ENCODE data around the gene CACNG3. TPM values are rescaled to one million over a fixed set of nuclear protein-coding genes. Genes with fewer than 3 reads are reported as not detected.

Gene CACNG3
- total and polyA plus RNA-seq, 2 donors (not counting 3 experiments of a cell fraction or from before 2014, with no cell fraction given): not detected

- Histone ChIP-seq H3K79me2 (ENCODE audit: control insufficient read depth, insufficient read depth, low read length) (no peaks in the 10 kb centered on the region), H3K36me3 (ENCODE audit: control insufficient read depth in 2 of 2, extremely low read depth in 1 of 2, insufficient read depth in 2 of 2, low read length in 2 of 2) (no peaks in the 10 kb centered on the region), H4K20me1 (replicated peaks; ENCODE audit: control insufficient read depth, extremely low read depth, insufficient read depth, low read length) (no peaks in the 10 kb centered on the region), H3K27me3 (ENCODE audit: control insufficient read depth in 2 of 2, insufficient read depth in 2 of 2, low read length in 2 of 2) (no peaks in the 10 kb centered on the region), H3K4me2 (ENCODE audit: insufficient read depth, low read length) (no peak overlapping the region), H3K9me3 (replicated peaks; ENCODE audit: control insufficient read depth, insufficient read depth, low read length) (no peaks in the 10 kb centered on the region), H3K9me1 (replicated peaks; ENCODE audit: control insufficient read depth, extremely low read depth, insufficient read depth, low read length) (no peaks in the 10 kb centered on the region), H3K27ac (ENCODE audit: insufficient read depth, low read depth, low read length) (no peak overlapping the region), H3K4me3 (replicated peaks in 1 of 3; ENCODE audit: insufficient read depth in 1 of 3, low read depth in 1 of 3, low read length in 3 of 3) (no peak overlapping the region), H3K9ac (replicated peaks; ENCODE audit: extremely low read depth, insufficient read depth, low read length) (no peak overlapping the region), H3K4me1 (ENCODE audit: control insufficient read depth, extremely low read depth, insufficient read depth, low read length) (no peaks in the 10 kb centered on the region), H2AFZ (ENCODE audit: low read depth, low read length) (no peak overlapping the region)
- DNase-seq (ENCODE audit: low read depth, low spot score) (no peak), FAIRE-seq (no peak)
- ChIA-PET CTCF (interaction anchor here (0.9 to 2.0 kb wide), 4 partner anchors 16 to 138 kb away, joined by 3 to 9 read pairs (median 6); no protein-coding TSS in a partner anchor), POLR2A (no interaction called here)
- BruUV-seq (replicated peaks): no TSS peak
- intact Hi-C loops (cut with micrococcal nuclease) (no loop called here), dilution Hi-C loops (cut with MboI; ENCODE audit: extremely low pct_ligation_motif_present, low sequenced_read_pairs) (no loop called here)
- no peak for TF ChIP-seq MYC (IDR thresholded peaks at IDR 0.05; ENCODE audit: low read depth, low read length)
Measured at GRCh38 chr16:24208710-24209109, 47.4 kb upstream of the CACNG3 start.

GRCh38 chr16:24214992-24215391 is 41.1 kb upstream of the CACNG3 start:
- TF ChIP-seq POLR2AphosphoS5 (IDR thresholded peaks at IDR 0.05; ENCODE audit: insufficient read depth, low read depth, low read length): no peak
- no peak for TF ChIP-seq EZH2 (IDR thresholded peaks at IDR 0.05; ENCODE audit: borderline replicate concordance, low read depth, low read length, severe bottlenecking)
- TF ChIP-seq CTCF (IDR thresholded peaks at IDR 0.05; ENCODE audit: extremely low read depth in 1 of 2, insufficient read depth in 1 of 2, low read depth in 1 of 2, low read length in 2 of 2): no peak
- no peak for TF ChIP-seq POLR2A (IDR thresholded peaks at IDR 0.05; ENCODE audit: low read depth, low read length)
- no peak for TF ChIP-seq FOS (IDR thresholded peaks at IDR 0.05; ENCODE audit: borderline replicate concordance, insufficient read depth, low read length)
- no peak for TF ChIP-seq MYC (IDR thresholded peaks at IDR 0.05; ENCODE audit: low read depth, low read length)
- no peak for TF ChIP-seq MAX (IDR thresholded peaks at IDR 0.05; ENCODE audit: insufficient read depth, insufficient read length)
- TF ChIP-seq JUN (IDR thresholded peaks at IDR 0.05; ENCODE audit: borderline replicate concordance, insufficient read depth, insufficient read length, low read depth): no peak
- TF ChIP-seq GATA2 (IDR thresholded peaks at IDR 0.05; ENCODE audit: insufficient read depth, insufficient read length, low read depth, low read length): no peak
- Histone ChIP-seq H3K27me3 (ENCODE audit: control insufficient read depth in 2 of 2, insufficient read depth in 2 of 2, low read length in 2 of 2) (no peaks in the 10 kb centered on the region), H3K79me2 (ENCODE audit: control insufficient read depth, insufficient read depth, low read length) (no peaks in the 10 kb centered on the region), H2AFZ (ENCODE audit: low read depth, low read length) (no peak overlapping the region), H3K36me3 (ENCODE audit: control insufficient read depth in 2 of 2, extremely low read depth in 1 of 2, insufficient read depth in 2 of 2, low read length in 2 of 2) (no peaks in the 10 kb centered on the region), H3K9ac (replicated peaks; ENCODE audit: extremely low read depth, insufficient read depth, low read length) (no peak overlapping the region), H3K9me1 (replicated peaks; ENCODE audit: control insufficient read depth, extremely low read depth, insufficient read depth, low read length) (no peaks in the 10 kb centered on the region), H3K9me3 (replicated peaks; ENCODE audit: control insufficient read depth, insufficient read depth, low read length) (no peaks in the 10 kb centered on the region), H3K4me1 (ENCODE audit: control insufficient read depth, extremely low read depth, insufficient read depth, low read length) (no peaks in the 10 kb centered on the region), H3K27ac (ENCODE audit: insufficient read depth, low read depth, low read length) (no peak overlapping the region), H3K4me2 (ENCODE audit: insufficient read depth, low read length) (no peak overlapping the region), H4K20me1 (replicated peaks; ENCODE audit: control insufficient read depth, extremely low read depth, insufficient read depth, low read length) (no peaks in the 10 kb centered on the region), H3K4me3 (replicated peaks in 1 of 3; ENCODE audit: insufficient read depth in 1 of 3, low read depth in 1 of 3, low read length in 3 of 3) (no peak overlapping the region)
- POLR2A ChIA-PET: no interaction called here
- FAIRE-seq: no peak
- no TSS peak for BruUV-seq (replicated peaks)
- dilution Hi-C loops (cut with MboI; ENCODE audit: extremely low pct_ligation_motif_present, low sequenced_read_pairs) (no loop called here), intact Hi-C loops (cut with micrococcal nuclease) (no loop called here)
- no peak for DNase-seq (ENCODE audit: low read depth, low spot score)
- CTCF ChIA-PET: interaction anchor here (1.6 kb wide), 1 partner anchor 38 kb away, joined by 6 read pairs; no protein-coding TSS in a partner anchor
